A549 treated with Hydrocortisone at 1 μM for 4 hours (cell line): ENCODE data around the gene ADSS2. TPM values are rescaled to one million over a fixed set of nuclear protein-coding genes. Genes with fewer than 3 reads are reported as not detected.

ENCODE experiments used
- total RNA-seq: library from RNA; stranded (reverse); fragments of 200-300 nt; extraction: Qiagen RNA extraction; gene quantifications from 5 replicates; pipeline ENCODE4 v1.2.3, GENCODE V29; 2022

ADSS2 gene
- 41.7 to 60.4 TPM (median 44.3 TPM) in 5 replicates for total RNA-seq

GRCh38 chr1:244451539-244451950, at the start of gene ADSS2:
Gene ADSS2 (minus strand): TSS chr1:244451909. CDS start chr1:244451817, 92 bp downstream.

GRCh38 chr1:244461245-244462071, 9.7 kb upstream of the ADSS2 start, which contains the start of gene CATSPERE:
Gene CATSPERE (plus strand): TSS chr1:244461273. CDS start chr1:244461430, 157 bp downstream.

Other genes starting within 250 kb of the ADSS2 start
- 0.06 to 0.32 TPM (median 0.16 TPM) in 4 of 5 replicates, not detected in the other for gene CATSPERE, start 9.4 kb upstream of the ADSS2 start, total RNA-seq
- 25.1 to 34.3 TPM (median 29.7 TPM) in 5 replicates for gene DESI2, start 201.2 kb upstream of the ADSS2 start, total RNA-seq